Neural progenitor cell (in vitro differentiated cells): ENCODE data around the gene IYD.

Source experiments
- CTCF ChIP-seq: fragments of 200-600 bp; sonication (generic); IDR thresholded peaks from 2 replicates; pipeline ENCODE4 v1.5.1; 2017; ENCODE audit warnings: antibody characterized with exemption, mild to moderate bottlenecking
- EZH2 ChIP-seq: fragments of 200-600 bp; sonication (generic); IDR thresholded peaks from 2 replicates; pipeline ENCODE4 v1.6.1; 2017; ENCODE audit warnings: antibody characterized with exemption, mild to moderate bottlenecking, moderate library complexity
- EZH2phosphoT487 ChIP-seq: fragments of 200-600 bp; sonication (generic); IDR thresholded peaks from 2 replicates; pipeline ENCODE4 v1.6.1; 2017; ENCODE audit warnings: antibody characterized with exemption

GRCh38 chr6:150346346-150346745 is 22.5 kb upstream of the IYD start:
- TF ChIP-seq EZH2phosphoT487 (no peak), CTCF (no peak), EZH2 (no peak)
